Keratinocyte (primary cell): ENCODE measurements around the gene ABI3. TPM values are rescaled to one million over a fixed set of nuclear protein-coding genes. Genes with fewer than 3 reads are reported as not detected.
A peak's percentile ranks its signal among the peaks of the same experiment; 100 is the strongest.

Source experiments
- DNase-seq: peaks from one replicate; pipeline ENCODE4 v3.0.0-alpha.2; 2011; ENCODE audit warnings: low read depth, missing footprints, low spot score
- FAIRE-seq: peaks from 2 replicates; lab custom pipeline; 2011; peaks lifted over from hg19 to GRCh38; lab: Jason Lieb, UNC
- H2AFZ ChIP-seq: 2 replicates; pipeline ENCODE4 v1.6.0; 2012; ENCODE audit warnings: low read length, control low read depth, inconsistent platforms; ENCODE audit not compliant: control insufficient read depth
- H3K27ac ChIP-seq: 2 replicates; pipeline ENCODE4 v1.5.1; 2011; ENCODE audit warnings: low read length; ENCODE audit not compliant: control insufficient read depth, insufficient read depth
- H3K27me3 ChIP-seq: 3 replicates; pipeline ENCODE4 v1.6.0; 2011; ENCODE audit warnings: low read length; ENCODE audit not compliant: control insufficient read depth, insufficient read depth; ENCODE audit errors: extremely low read depth
- H3K36me3 ChIP-seq, 2 experiments: 2 replicates in 1 of 2; 3 replicates in 1 of 2; pipeline ENCODE4 v1.5.1; 2011; ENCODE audit warnings: low read length in 2 of 2, mild to moderate bottlenecking in 1 of 2; ENCODE audit not compliant: control insufficient read depth in 2 of 2, insufficient read depth in 2 of 2; ENCODE audit errors: extremely low read depth in 1 of 2
- H3K4me1 ChIP-seq: 3 replicates; pipeline ENCODE4 v1.5.1; 2011; ENCODE audit warnings: low read length; ENCODE audit not compliant: control insufficient read depth, insufficient read depth; ENCODE audit errors: extremely low read depth
- H3K4me2 ChIP-seq: 3 replicates; pipeline ENCODE4 v1.6.0; 2011; ENCODE audit warnings: low read depth, low read length; ENCODE audit not compliant: control insufficient read depth, insufficient read depth; ENCODE audit errors: extremely low read depth
- H3K4me3 ChIP-seq, 3 experiments: fragments of 200-600 bp in 1 of 3; sonication (generic) in 1 of 3; 2 replicates in 2 of 3; 3 replicates in 1 of 3; pipeline ENCODE4 v1.5.1; 2011 to 2016; ENCODE audit warnings: low read length in 3 of 3, mild to moderate bottlenecking in 3 of 3, control low read depth in 2 of 3, inconsistent platforms in 1 of 3, low read depth in 1 of 3, mixed read lengths in 1 of 3, mixed run types in 1 of 3, moderate library complexity in 1 of 3; ENCODE audit not compliant: control insufficient read depth in 2 of 3, insufficient read depth in 2 of 3; ENCODE audit errors: extremely low read depth in 1 of 3
- H3K79me2 ChIP-seq: 2 replicates; pipeline ENCODE4 v1.6.0; 2012; ENCODE audit warnings: low read length; ENCODE audit not compliant: control insufficient read depth, insufficient read depth
- H3K9ac ChIP-seq: 3 replicates; pipeline ENCODE4 v1.6.0; 2011; ENCODE audit warnings: low read length; ENCODE audit not compliant: control insufficient read depth, insufficient read depth; ENCODE audit errors: extremely low read depth
- H3K9me1 ChIP-seq: 3 replicates; pipeline ENCODE4 v1.6.0; 2011; ENCODE audit warnings: low read length; ENCODE audit not compliant: control insufficient read depth, insufficient read depth; ENCODE audit errors: extremely low read depth
- H3K9me3 ChIP-seq: 2 replicates; pipeline ENCODE4 v1.5.1; 2012; ENCODE audit warnings: low read depth, low read length; ENCODE audit not compliant: control insufficient read depth
- H4K20me1 ChIP-seq: 3 replicates; pipeline ENCODE4 v1.6.0; 2011; ENCODE audit warnings: low read length; ENCODE audit not compliant: control insufficient read depth, insufficient read depth; ENCODE audit errors: extremely low read depth
- CTCF ChIP-seq, 3 experiments: IDR thresholded peaks in 1 of 3; conservative IDR thresholded peaks in 1 of 3; optimal IDR thresholded peaks in 1 of 3; 2 replicates in 2 of 3; 3 replicates in 1 of 3; pipeline versions ENCODE3 to v1.5.1; 2011; ENCODE audit warnings: low read length in 3 of 3, mild to moderate bottlenecking in 3 of 3, moderate library complexity in 2 of 3, control low read depth in 1 of 3, inconsistent platforms in 1 of 3; ENCODE audit not compliant: insufficient read depth in 2 of 3; ENCODE audit errors: extremely low read depth in 1 of 3
- EZH2 ChIP-seq: IDR thresholded peaks from one replicate; pipeline ENCODE4 v1.6.1; 2012; ENCODE audit warnings: inconsistent platforms, mild to moderate bottlenecking, low read length, moderate library complexity
- dilution Hi-C: fragments of 300-500 bp; cut with MboI; formaldehyde crosslinking; loops from one replicate; pipeline ENCODE4 v1.7.0; 2020; ENCODE audit warnings: low sequenced_read_pairs; ENCODE audit not compliant: extremely low pct_ligation_motif_present
- polyA plus RNA-seq, 5 experiments: library from polyadenylated mRNA; depleted of rRNA in 3 of 5; stranded (reverse) in 3 of 5; stranded (forward) in 1 of 5; unstranded in 1 of 5; fragments of >200 nt; gene quantifications; 1 replicate in 1 of 5; 2 replicates in 3 of 5; 3 replicates in 1 of 5; pipeline versions ENCODE4 v1.2.1 to v1.2.3, GENCODE V29; 2011 to 2012; ENCODE audit warnings: missing spikeins in 2 of 5, low read depth in 1 of 5, low replicate concordance in 1 of 5

The ABI3 gene
- polyA plus RNA-seq, 1 donor (not counting 4 experiments of a cell fraction or from before 2014, with no cell fraction given), result not detected

- Histone ChIP-seq H3K9me3 (no peaks in the 10 kb centered on the region), H4K20me1 (no peaks in the 10 kb centered on the region), H3K27ac (peak overlapping the region; percentile 4), H3K9me1 (no peaks in the 10 kb centered on the region), H3K9ac (peak overlapping the region; percentile 62), H3K4me3 (peak overlapping the region; percentile 27 to 72 (median 57)), H3K36me3 (no peaks in the 10 kb centered on the region), H2AFZ (peak overlapping the region; percentile 87), H3K4me2 (peak overlapping the region; percentile 80), H3K4me1 (peaks cover 5% of the 10 kb centered on the region), H3K79me2 (no peaks in the 10 kb centered on the region), H3K27me3 (no peaks in the 10 kb centered on the region)
- FAIRE-seq (no peak), DNase-seq (no peak)
- dilution Hi-C loops, result no loop called here
- no peak for TF ChIP-seq CTCF (optimal IDR thresholded peaks at IDR 0.05 in 1 of 3, IDR thresholded peaks at IDR 0.05 in 1 of 3, conservative IDR thresholded peaks at IDR 0.05 in 1 of 3; ENCODE audit: extremely low read depth in 1 of 3, insufficient read depth in 2 of 3, low read length in 3 of 3)
- TF ChIP-seq EZH2, result no peak
These were observed 49.1 kb downstream of the ABI3 start for GRCh38 chr17:49259663-49260010.

- no peaks in the 10 kb centered on the region for H3K9me3 ChIP-seq
- H4K20me1 ChIP-seq, result no peaks in the 10 kb centered on the region
- H3K4me2 ChIP-seq, result peak overlapping the region; percentile 80
- FAIRE-seq (no peak), DNase-seq (no peak)
- peaks cover 5% of the 10 kb centered on the region for H3K4me1 ChIP-seq
- H3K36me3 ChIP-seq, result no peaks in the 10 kb centered on the region
- no peaks in the 10 kb centered on the region for H3K9me1 ChIP-seq
- dilution Hi-C loops, result no loop called here
- TF ChIP-seq CTCF (optimal IDR thresholded peaks at IDR 0.05 in 1 of 3, IDR thresholded peaks at IDR 0.05 in 1 of 3, conservative IDR thresholded peaks at IDR 0.05 in 1 of 3; ENCODE audit: extremely low read depth in 1 of 3, insufficient read depth in 2 of 3, low read length in 3 of 3) (no peak), EZH2 (no peak)
- peak overlapping the region; percentile 8 for H3K27ac ChIP-seq
- no peaks in the 10 kb centered on the region for H3K79me2 ChIP-seq
- H3K27me3 ChIP-seq, result no peaks in the 10 kb centered on the region
- H3K9ac ChIP-seq, result peak overlapping the region; percentile 62
- peak overlapping the region; percentile 27 to 72 (median 57) for H3K4me3 ChIP-seq
- H2AFZ ChIP-seq, result peak overlapping the region; percentile 87
These were observed 49.7 kb downstream of the ABI3 start for GRCh38 chr17:49260011-49260816.
